K562 treated with DMSO at 1 percent for 4 hours (cell line): ENCODE data around the gene USP9X. TPM values are rescaled to one million over a fixed set of nuclear protein-coding genes. Genes with fewer than 3 reads are reported as not detected.

Experiments used
- total RNA-seq: library from RNA; unstranded; fragments of 300-600 nt; gene quantifications from 2 replicates; pipeline ENCODE4 v1.2.3, GENCODE V29; 2022; ENCODE audit not compliant: insufficient read depth

The USP9X gene
- total RNA-seq: 18.0 and 20.4 TPM in 2 replicates

GRCh38 chrX:41084893-41085511 is at the start of gene USP9X:
TSS of gene USP9X (plus strand) at chrX:41085445. CDS start at chrX:41123629, 38,184 bp downstream.

Other genes with a start within 250 kb of the USP9X start
- 97.8 and 123 TPM in 2 replicates for gene DDX3X, start 248.7 kb downstream of the USP9X start, total RNA-seq